HCT116 (cell line): ENCODE measurements around the gene KRTAP10-7. TPM values are rescaled to one million over a fixed set of nuclear protein-coding genes. Genes with fewer than 3 reads are reported as not detected.
A peak's percentile ranks its signal among the peaks of the same experiment; 100 is the strongest.

Experiments used
- ATAC-seq: fragments of 200-7000 bp; cut with Tn5 transposase; 2 replicates; pipeline ENCODE4 v1.9.1; 2020; ENCODE audit warnings: mild to moderate bottlenecking, moderate library complexity
- BruUV-seq: library from RNA; stranded (reverse); fragments of 400-500 nt; replicated peaks from 2 replicates; lab custom pipeline; 2021; lab: Mats Ljungman, UMichigan
- CTCF ChIA-PET: fragments of 300-600 bp; sonication (Branson Sonifier 250); formaldehyde crosslinking; loops from one replicate; lab custom pipeline; 2021; ENCODE audit warnings: antibody characterized with exemption; lab: Charles Lee
- POLR2A ChIA-PET: fragments of 300-600, 350-600 bp; sonication (Branson Sonifier 250); formaldehyde crosslinking; loops from one replicate; lab custom pipeline; 2021; ENCODE audit warnings: antibody characterized with exemption; lab: Charles Lee
- RAD21 ChIA-PET, 2 experiments: fragments of 300-600 bp; sonication (Branson Sonifier 250); formaldehyde crosslinking; loops; one replicate each; lab custom pipeline; 2023; ENCODE audit warnings: low total read pairs in 2 of 2; ENCODE audit not compliant: uncharacterized antibody in 2 of 2, unreplicated experiment in 2 of 2, low non-redundant PET in 1 of 2; lab: Charles Lee
- DNase-seq: peaks from one replicate; pipeline ENCODE4 v3.0.0-alpha.2; 2010; ENCODE audit warnings: low read depth, low spot score
- H2AFZ ChIP-seq: fragments of 200-600 bp; shearing (Covaris generic), sonication (generic); 2 replicates; pipeline ENCODE4 v1.6.1; 2017; ENCODE audit warnings: low read depth, mixed run types, mixed read lengths, antibody characterized with exemption, low read length; ENCODE audit not compliant: poor library complexity, severe bottlenecking
- H3K27ac ChIP-seq: 2 replicates; pipeline ENCODE4 v1.5.1; 2012; ENCODE audit warnings: low read depth, low read length
- H3K27me3 ChIP-seq: fragments of 200-600 bp; sonication (generic); 2 replicates; pipeline ENCODE4 v1.6.1; 2016; ENCODE audit warnings: mixed run types, low read length, mixed read lengths; ENCODE audit not compliant: insufficient read depth
- H3K36me3 ChIP-seq, 2 experiments: fragments of 200-500 bp in 1 of 2; fragments of 200-600 bp in 1 of 2; sonication (Bioruptor generic) in 1 of 2; sonication (generic) in 1 of 2; 2 replicates each; pipeline versions ENCODE4 v1.5.1 to v1.6.1; 2014 to 2016; ENCODE audit warnings: low read length in 2 of 2, inconsistent platforms in 1 of 2, mixed read lengths in 1 of 2, mixed run types in 1 of 2; ENCODE audit not compliant: insufficient read depth in 2 of 2, control insufficient read depth in 1 of 2
- H3K4me1 ChIP-seq, 2 experiments: fragments of 200-600 bp in 1 of 2; sonication (generic) in 1 of 2; 2 replicates each; pipeline versions ENCODE4 v1.5.1 to v1.6.1; 2012 to 2017; ENCODE audit warnings: low read length in 2 of 2, inconsistent platforms in 1 of 2, mild to moderate bottlenecking in 1 of 2, mixed read lengths in 1 of 2, mixed run types in 1 of 2, moderate library complexity in 1 of 2; ENCODE audit not compliant: insufficient read depth in 2 of 2, control insufficient read depth in 1 of 2
- H3K4me2 ChIP-seq: fragments of 200-600 bp; sonication (generic); 2 replicates; pipeline ENCODE4 v1.6.1; 2017; ENCODE audit warnings: mixed run types, low read length, mixed read lengths
- H3K4me3 ChIP-seq, 2 experiments: fragments of 200-600 bp in 1 of 2; sonication (generic) in 1 of 2; replicated peaks in 1 of 2; 2 replicates each; pipeline ENCODE4 v1.5.1; 2011 to 2016; ENCODE audit warnings: low read length in 2 of 2, control low read depth in 1 of 2, low read depth in 1 of 2, mild to moderate bottlenecking in 1 of 2, mixed read lengths in 1 of 2, mixed run types in 1 of 2
- H3K79me2 ChIP-seq: fragments of 200-600 bp; sonication (generic); 2 replicates; pipeline ENCODE4 v1.6.1; 2017; ENCODE audit warnings: mild to moderate bottlenecking, mixed run types, low read length, moderate library complexity, mixed read lengths; ENCODE audit not compliant: insufficient read depth
- H3K9ac ChIP-seq: fragments of 200-600 bp; sonication (generic); 2 replicates; pipeline ENCODE4 v1.6.1; 2016; ENCODE audit warnings: low read length, mixed read lengths
- H3K9me2 ChIP-seq: fragments of 200-600 bp; sonication (generic), shearing (Covaris generic); 2 replicates; pipeline ENCODE4 v1.6.1; 2017; ENCODE audit warnings: mixed run types, mild to moderate bottlenecking, moderate library complexity; ENCODE audit not compliant: insufficient read depth
- H3K9me3 ChIP-seq, 2 experiments: fragments of 200-500 bp in 1 of 2; fragments of 200-600 bp in 1 of 2; sonication (Bioruptor generic) in 1 of 2; sonication (generic) in 1 of 2; 2 replicates each; pipeline ENCODE4 v1.6.1; 2014 to 2017; ENCODE audit warnings: low read length in 2 of 2, mixed read lengths in 2 of 2, inconsistent platforms in 1 of 2, low read depth in 1 of 2, mild to moderate bottlenecking in 1 of 2, mixed run types in 1 of 2, moderate library complexity in 1 of 2; ENCODE audit not compliant: control insufficient read depth in 1 of 2, insufficient read depth in 1 of 2
- H4K20me1 ChIP-seq: fragments of 200-600 bp; sonication (generic), shearing (Covaris generic); 2 replicates; pipeline ENCODE4 v1.6.1; 2017; ENCODE audit warnings: mixed run types, mild to moderate bottlenecking, moderate library complexity; ENCODE audit not compliant: insufficient read depth
- CTCF ChIP-seq, 3 experiments: fragments of 200-600 bp in 1 of 3; sonication (generic) in 1 of 3; IDR thresholded peaks in 2 of 3; conservative IDR thresholded peaks in 1 of 3; 2 replicates each; pipeline ENCODE4 v1.5.1; 2012 to 2017; ENCODE audit warnings: low read depth in 2 of 3, low read length in 2 of 3, antibody characterized with exemption in 1 of 3, borderline replicate concordance in 1 of 3, control low read depth in 1 of 3, mild to moderate bottlenecking in 1 of 3, mixed read lengths in 1 of 3, mixed run types in 1 of 3, moderate library complexity in 1 of 3; ENCODE audit not compliant: insufficient read depth in 1 of 3
- EGR1 ChIP-seq: IDR thresholded peaks from 2 replicates; pipeline ENCODE4 v1.6.1; 2012; ENCODE audit warnings: low read depth
- REST ChIP-seq: IDR thresholded peaks from 2 replicates; pipeline ENCODE4 v1.6.1; 2012; ENCODE audit warnings: low read depth
- ZFX ChIP-seq: fragments of 450-650 bp; IDR thresholded peaks from 2 replicates; pipeline ENCODE4 v1.6.1; 2017
- intact Hi-C: fragments of 100-400 bp; cut with micrococcal nuclease; formaldehyde crosslinking; loops from 2 replicates; pipeline ENCODE4 v1.10.0; 2022
- total RNA-seq: library from RNA; stranded (reverse); gene quantifications from one replicate; pipeline ENCODE4 v1.2.1, GENCODE V29; 2021; ENCODE audit not compliant: unreplicated experiment

KRTAP10-7 gene
- total RNA-seq, 1 experiment from 2014 or later: not detected

- Histone ChIP-seq H3K4me2 (peak overlapping the region; percentile 23), H3K9ac (no peak overlapping the region), H3K9me2 (no peaks in the 10 kb centered on the region), H3K27me3 (peaks cover 6% of the 10 kb centered on the region; the same call in 1 of the 2 replicates), H3K79me2 (no peaks in the 10 kb centered on the region), H3K36me3 (no peaks in the 10 kb centered on the region), H4K20me1 (no peaks in the 10 kb centered on the region), H3K4me1 (peaks cover 0 to 3% of the 10 kb centered on the region in 2 experiments; a peak in 1 of 4 replicates), H2AFZ (no peak overlapping the region), H3K9me3 (peaks cover 0 to 4% of the 10 kb centered on the region in 2 experiments; a peak in 2 of 4 replicates), H3K4me3 (no peak overlapping the region), H3K27ac (no peak overlapping the region)
- BruUV-seq: no TSS peak
- ChIA-PET POLR2A (no interaction called here), CTCF (no interaction called here), RAD21 (no interaction called here)
- intact Hi-C loops: no loop called here
- ATAC-seq (peak; percentile 73), DNase-seq (no peak)
- TF ChIP-seq ZFX (no peak), CTCF (IDR thresholded peaks at IDR 0.05 in 2 of 3, conservative IDR thresholded peaks at IDR 0.05 in 1 of 3; ENCODE audit: borderline replicate concordance in 1 of 3, insufficient read depth in 1 of 3, low read depth in 2 of 3, low read length in 2 of 3) (0 out of 6 replicates have a peak, but pooled peaks of 1 of the 3 experiments have one; percentile 10), EGR1 (no peak), REST (no peak)
Observed at GRCh38 chr21:44574457-44575306, 25.7 kb upstream of the KRTAP10-7 start.
